ELR (cell line): ENCODE data around the gene CIDEB.

Source experiments
- DNase-seq: peaks from one replicate; pipeline ENCODE4 v3.0.0-alpha.2; 2015; ENCODE audit warnings: low read depth

CIDEB gene

DNA sequence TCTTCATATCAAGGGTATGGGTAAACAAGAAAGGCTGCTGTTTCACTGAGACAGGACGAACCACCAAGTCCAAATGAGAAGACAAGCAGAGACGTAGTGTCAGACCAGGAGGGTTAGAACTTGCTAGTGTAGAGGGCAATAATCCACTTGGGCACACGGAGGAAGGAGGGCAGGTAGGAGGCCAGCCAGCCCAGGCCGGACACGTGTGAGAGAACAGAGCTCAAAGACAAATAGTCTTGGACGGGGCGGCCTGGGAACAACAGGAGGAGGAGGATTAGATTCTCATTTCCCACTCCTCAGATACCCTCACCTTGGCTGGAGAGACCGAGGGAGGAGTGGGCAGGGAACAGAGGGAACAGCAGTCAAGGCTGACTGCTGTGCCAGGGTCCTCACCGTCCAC, 17.0 kb downstream of the CIDEB start:
- DNase-seq, result no peak

- no peak for DNase-seq
Observed at GRCh38 chr14:24289649-24290280, 18.0 kb downstream of the CIDEB start.

DNA sequence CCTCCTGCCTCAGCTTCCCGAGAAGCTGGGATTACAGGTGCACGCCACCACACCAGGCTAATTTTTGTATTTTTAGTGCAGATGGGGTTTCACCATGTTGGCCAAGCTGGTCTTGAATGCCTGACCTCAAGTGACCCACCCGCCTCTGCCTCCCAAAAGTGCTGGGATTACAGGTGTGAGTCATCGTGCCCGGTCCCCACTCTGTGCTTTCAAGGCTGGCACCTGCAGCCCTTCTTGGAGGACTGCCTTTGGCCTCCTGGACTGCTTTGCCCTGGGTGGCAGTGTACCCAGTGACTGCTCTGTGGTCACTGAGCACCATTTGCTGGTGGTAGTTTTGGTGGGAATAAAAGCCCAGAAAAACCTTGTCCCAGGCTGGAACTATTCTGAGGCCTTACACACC, 20.8 kb downstream of the CIDEB start:
- no peak for DNase-seq

DNA sequence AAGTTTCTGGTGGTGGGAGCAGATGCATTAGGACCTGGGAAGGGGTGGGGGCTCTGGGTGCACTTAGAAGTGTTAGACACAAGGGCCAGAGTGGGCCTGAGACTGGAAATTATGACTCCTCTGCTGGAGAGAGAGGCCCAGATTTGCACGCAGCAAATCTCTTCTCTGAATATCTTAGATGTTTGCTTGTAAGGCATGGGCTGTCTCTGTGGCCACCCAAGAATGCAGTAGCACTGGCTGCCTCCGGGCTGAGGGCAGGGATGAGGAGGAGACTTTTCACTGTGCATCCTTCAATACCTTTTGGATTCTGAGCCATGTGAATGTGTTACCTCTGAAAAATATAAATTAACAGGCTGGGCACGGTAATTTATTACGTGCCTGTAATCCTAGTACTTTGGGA, 22.4 kb downstream of the CIDEB start:
- DNase-seq, result no peak

DNA sequence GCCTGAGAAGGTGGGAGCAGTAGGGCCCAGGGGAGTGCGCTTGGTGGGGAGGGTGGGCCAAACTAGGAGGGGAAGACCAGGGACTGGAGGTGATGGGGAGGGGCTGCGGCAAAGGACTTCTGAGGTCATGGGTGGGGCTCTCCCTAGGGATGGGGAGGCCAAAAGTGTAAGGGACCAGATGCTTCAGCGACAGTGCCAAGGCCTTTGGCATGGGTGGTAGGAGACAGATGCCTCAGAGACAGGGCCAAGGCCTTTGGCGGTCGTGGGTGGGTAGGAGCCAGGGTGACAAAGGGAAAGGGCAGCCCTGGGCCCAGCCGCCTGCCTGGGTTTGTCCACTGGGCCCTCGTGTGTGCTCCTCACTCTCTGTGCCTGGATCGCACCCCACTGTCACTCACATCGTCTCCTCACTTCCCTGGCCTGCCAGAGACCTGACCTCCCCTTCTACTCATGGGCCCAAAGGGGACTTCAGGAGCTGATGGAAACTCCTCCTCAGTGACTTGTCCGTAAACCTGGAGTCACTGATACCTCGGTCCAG, 23.2 kb downstream of the CIDEB start:
- DNase-seq, result no peak

- DNase-seq, result no peak
Observed at GRCh38 chr14:24283796-24284460, 23.8 kb downstream of the CIDEB start.

DNA sequence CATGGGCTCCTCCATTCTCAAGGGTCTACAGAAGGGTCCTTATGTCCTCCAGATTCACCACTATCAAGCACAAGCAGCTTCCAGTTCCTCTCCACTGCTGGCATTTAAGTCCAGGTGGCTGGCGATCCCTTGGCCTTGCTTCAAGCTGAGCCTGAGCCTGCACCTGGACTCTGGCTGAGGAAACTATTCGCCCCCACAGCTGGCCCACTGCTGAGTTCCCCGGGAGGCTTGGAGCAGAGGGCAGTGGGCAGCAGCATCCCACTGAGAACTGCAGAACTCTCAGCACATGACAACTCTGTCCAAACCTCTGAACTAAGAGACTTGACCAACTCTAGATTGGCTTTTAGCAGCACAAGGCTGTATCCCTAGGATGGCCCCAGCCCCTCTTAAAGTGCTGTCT, 25.0 kb downstream of the CIDEB start:
- DNase-seq, result no peak

- DNase-seq, result no peak
Observed at GRCh38 chr14:24281636-24282035, 26.1 kb downstream of the CIDEB start.

DNA sequence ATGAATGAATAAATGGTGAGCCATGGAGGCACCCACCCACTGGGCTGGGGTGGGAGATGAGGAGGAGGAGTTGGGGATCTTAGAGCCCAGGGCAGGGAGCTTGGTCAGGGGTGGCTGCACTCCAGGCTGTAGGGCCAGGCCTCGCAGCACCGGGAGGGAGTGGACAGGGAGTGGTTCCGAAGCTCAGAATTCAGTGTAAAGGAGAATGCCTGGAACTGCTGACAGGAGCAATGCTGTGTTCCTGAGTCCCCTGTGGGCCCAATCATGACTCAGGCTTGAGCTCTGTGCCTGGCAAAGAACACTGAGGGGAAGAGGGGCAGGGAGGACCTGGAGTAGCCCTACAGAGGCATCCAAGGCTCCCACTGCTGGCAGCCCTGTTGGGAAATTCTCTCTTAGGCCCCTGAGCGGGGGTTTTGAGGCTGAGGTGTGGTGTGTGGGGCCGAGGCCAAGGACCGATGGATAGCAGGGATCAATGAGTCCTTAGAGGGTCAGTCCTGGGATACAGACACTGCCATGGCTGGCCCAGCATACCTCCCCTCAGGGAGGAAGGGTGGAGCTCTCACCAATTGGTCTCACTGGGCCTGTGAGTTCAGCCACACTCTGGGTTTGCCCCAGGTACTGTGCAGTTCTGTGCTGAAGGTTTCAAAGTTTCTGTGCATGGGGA, 26.8 kb downstream of the CIDEB start:
- no peak for DNase-seq

- DNase-seq, result no peak
Observed at GRCh38 chr14:24279301-24280186, 28.2 kb downstream of the CIDEB start.

DNA sequence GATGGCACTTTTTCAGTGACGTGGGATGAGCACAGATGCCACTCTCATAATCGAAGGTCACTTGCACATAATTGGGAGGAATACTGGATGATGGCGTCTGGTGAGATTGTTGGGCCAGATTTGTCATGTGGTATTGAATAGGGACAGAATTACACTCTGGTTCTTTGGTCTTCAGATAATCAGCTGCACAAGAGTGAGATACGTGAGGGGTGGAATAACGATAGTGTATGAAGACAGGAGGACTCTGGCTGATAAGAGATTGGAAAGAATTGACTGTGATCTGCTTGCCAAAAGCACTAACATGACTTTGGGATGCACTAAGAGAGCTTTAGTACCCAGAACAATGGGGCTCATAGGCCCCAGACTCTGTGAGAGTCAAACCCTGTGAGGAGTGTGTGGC, 29.4 kb downstream of the CIDEB start:
- no peak for DNase-seq

- DNase-seq, result no peak
Observed at GRCh38 chr14:24277606-24278321, 30.0 kb downstream of the CIDEB start.

GRCh38 chr14:24277071-24277470, 30.7 kb downstream of the CIDEB start:
- DNase-seq, result no peak

- peak; percentile 48 for DNase-seq
Observed at GRCh38 chr14:24274101-24274543, 33.7 kb downstream of the CIDEB start.

DNA sequence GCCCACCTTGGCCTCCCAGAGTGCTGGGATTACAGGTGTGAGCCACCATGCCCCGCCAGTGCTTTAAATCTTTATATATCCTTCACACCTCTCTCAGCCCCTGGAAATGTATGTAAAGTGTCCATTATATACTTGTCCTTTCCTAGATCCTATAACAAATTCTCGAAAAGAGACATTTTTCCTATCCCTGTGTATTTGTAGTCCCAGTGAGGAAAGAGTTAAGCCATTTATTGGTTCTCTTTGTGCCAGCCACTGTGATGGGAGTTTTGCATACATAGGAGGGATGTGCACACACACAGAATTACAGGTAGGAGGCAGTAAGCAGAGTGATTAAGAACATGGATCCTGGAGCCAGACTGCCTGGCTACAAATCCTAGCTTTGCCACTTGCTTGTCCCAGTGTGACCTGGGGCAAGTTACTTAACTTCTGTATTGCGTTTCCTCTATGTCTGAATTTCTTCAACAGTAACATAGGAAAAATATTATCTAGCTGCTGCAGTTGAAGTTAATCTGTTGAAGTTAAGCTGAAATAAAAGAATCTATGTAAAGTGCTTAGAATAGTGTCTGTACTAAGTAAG, 34.3 kb downstream of the CIDEB start:
- no peak for DNase-seq

DNA sequence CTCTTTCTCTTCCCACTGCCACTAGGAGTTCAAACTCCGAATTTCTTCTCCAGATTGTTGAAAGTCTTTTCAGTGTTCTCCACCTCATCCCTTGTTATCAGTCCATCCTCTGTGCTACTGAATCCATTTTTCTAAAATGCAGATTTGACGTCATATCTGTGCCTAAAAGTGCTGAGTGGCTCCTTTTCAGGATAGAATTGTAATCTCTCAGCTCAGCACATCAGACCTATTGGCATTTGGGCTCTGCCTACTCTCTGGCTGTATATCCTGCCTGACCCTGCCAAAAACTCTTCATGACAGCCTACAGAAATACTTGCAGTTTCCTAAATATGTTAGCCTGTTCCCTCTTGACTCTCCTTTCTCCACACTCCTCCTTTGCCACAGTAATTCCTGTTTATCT, 35.3 kb downstream of the CIDEB start:
- DNase-seq, result no peak

DNA sequence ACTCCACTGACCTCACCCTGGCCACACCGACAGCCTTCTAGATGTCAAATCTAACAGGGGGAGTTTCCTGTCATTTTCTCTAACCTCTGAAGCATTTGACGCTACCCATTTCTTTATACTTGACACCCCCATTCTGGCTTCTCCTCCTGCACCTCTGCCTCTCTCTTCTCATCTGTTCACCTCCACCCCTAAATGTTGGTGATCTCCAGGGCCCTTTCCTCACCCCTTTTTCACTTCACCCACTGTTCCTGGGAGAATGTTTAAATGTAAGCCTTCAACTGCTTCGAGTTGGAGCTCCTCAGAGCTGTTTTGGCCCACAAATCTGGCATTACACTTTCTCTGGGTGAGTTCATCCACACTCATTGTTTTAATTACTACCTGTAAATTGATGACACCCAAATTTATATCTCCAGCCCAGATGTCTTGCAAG, 35.9 kb downstream of the CIDEB start:
- no peak for DNase-seq

- peak; percentile 87 for DNase-seq
Observed at GRCh38 chr14:24271134-24271833, 36.5 kb downstream of the CIDEB start, which contains the start of gene RABGGTA. RABGGTA (minus strand) TSS chr14:24271597; CDS start chr14:24271115, 482 bp downstream.

DNA sequence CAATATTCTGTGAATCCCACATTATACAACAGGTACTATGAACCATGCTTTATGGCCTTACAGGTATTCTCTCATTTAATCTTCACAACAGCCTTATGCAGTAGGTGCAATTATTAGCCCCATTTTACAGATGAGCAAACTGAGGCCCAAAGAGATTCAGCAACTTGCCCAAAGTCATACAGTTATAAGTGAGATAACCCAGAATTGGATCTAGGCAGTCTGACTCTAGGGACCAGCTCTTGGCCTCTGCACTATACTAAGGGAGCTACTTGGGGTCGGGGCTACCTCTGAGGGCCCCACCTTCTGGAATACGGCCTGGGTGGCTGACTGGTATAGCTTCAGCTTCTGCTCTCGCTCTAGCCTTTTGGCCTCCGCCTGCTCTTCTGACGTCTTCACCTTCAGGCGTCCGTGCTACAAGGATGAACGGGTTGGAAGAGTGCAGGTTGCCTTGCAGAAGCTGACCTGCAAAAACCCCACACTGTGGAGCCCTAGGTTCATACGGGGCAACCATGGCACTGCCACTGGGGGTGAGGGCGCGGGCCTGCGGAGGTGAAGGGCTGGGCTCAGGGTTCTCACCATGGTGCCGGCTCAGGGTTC, 37.1 kb downstream of the CIDEB start:
- DNase-seq, result no peak
